NCI-H2171 (cell line): ENCODE results near the gene LRRIQ1.
"Not testable (repeated sequence)": the region's sequence is repeated elsewhere in the genome, so short reads cannot be mapped to it uniquely, and the experiment has no call there.

Source experiments
- DNase-seq: peaks from one replicate; lab custom pipeline; 2025; lab: John Stamatoyannopoulos, UW

Gene LRRIQ1, protein sequence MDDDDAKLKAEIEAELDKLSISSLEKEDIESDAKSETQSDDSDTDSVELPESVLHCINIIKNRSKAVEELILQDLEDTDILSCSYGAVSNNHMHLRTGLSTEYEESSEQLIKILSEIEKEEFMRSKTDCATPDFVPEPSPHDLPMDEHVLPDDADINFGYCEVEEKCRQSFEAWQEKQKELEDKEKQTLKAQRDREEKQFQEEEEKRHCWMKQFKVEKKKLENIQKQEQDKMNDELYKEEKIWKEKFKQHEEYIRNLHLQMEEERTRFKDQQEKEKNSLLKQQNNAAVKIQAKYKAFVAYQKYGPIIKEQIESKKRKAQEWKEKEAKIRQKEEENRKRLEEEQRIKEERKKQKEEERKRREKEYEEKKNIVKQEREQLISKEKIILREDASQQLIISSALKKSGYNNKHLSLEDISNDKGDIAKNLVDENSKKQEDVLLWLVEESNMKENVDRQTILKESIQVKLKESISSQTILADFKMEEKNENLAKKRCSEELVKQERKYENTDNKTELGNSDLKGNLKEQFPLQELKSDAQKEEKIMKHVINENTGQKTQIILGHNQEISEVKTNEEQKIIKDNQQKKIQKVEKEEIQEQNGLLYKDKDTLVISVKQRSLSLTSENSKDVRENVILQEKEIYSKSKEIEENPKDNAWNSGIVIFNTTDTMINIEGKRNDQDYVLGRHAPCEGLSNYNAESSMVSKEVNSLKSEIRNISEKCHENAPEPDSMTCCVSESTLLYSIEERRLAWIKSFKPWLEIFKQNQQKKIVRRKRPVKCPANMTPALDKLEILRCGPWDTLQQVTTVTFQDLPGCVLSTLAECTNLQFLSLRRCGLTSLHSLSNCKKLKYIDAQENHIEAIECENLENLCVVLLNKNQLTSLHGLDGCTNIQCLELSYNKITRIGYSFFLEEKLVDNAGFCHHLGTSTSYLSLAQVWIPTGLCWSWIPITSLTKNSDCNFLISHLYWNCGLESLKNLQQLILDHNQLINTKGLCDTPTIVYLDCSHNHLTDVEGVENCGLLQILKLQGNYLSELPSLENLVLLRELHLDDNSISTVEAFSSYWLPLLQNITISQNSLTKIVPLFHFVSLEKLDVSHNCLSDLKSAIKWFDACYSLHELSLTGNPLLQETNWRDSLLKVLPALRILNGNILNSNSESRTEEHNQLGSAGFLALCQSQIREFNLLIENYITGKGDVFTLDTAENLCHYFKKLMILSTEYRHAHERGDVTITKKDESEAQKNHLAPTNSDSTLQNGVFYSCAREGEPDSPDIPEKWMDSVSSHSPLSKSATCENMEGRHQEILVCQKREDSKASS (N-terminal part only)

DNA sequence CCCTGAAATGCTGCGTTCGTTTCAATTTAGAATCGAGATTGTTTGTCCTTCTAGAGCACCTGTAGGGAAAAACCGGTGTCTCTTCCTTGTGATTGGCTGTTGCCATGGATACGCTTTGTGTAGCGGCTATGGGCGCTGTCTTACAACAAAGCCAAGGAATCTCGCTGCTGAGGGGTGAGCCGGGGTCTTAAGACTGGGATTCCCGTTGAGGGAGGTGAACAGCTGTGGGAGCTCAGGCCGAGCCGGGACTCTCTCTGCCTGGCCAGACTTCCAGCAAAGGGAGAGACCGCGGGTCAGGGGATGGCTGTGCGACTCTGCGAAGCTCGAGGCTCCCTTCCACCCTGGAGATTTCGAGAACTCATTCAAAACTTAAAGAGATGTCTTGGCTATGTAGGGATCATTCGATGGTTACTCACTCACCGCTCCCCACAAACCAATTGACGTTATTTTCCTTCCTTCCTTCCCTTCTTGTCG, at the start of gene LRRIQ1, which contains the start of gene TSPAN19:
LRRIQ1 (plus strand) TSS at position 118 of the 474 bp plus-strand sequence. CDS start 1,826 bp downstream, outside the sequence.
TSPAN19 (minus strand) TSS at position 44 of the 474 bp plus-strand sequence. CDS start 6,331 bp downstream, outside the sequence.
- DNase-seq: peak; percentile 89

DNA sequence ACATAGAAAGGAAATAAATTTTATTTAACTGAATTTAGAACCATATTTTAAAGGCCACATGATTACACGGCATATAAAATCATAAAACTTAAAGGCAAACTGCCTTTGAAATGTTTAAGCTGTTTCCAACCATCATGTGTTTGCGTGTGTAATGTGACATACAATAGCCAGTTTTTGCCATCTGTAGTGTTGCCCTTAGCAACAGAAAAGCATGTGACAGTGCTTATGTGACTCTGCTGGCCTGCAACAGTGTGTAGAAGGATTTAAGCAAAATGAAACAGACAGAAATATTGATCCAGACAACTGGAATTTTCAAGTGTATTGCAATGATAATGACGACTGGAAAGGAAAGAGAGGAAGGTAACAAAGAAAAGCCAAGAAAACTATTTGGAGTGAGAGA, 49.6 kb upstream of the LRRIQ1 start:
- peak; percentile 38 for DNase-seq

DNA sequence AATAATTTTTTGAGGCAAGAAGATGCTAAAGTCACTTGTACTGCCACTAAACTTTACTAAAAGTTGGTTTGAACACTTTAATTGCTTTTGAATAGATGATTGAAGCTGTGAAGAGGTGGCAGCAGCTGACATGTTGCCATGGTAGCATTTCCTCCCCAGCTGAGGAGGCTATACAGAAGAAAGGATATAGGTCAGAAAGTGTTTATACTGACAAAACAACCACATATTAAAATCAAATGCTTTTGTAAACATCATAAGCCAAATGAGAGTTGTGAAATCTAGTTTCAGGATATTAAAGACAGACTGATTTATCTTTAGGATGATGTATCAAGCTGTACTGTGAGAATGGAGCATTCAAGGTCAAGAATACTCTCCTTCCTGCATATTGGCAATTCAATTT, 41.7 kb upstream of the LRRIQ1 start:
- no peak for DNase-seq

DNA sequence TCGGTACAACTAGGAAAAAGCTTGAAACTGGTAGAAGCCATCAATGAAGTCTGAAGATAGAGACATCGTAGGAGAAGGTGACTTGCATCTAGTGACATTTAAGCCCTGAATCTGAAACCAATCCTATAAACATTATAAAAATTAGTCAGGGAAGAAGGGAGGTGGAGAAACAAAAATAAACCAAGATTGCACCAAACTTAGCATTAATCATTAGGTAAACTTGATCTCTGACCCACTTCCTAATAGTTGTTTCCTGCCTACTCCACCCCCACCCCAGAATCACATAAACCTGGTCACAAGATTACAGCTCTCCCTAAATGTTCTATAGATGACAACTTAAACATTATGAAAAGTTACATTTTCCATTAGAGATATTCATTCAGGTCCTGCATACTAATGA, 40.5 kb upstream of the LRRIQ1 start:
- no peak for DNase-seq

DNA sequence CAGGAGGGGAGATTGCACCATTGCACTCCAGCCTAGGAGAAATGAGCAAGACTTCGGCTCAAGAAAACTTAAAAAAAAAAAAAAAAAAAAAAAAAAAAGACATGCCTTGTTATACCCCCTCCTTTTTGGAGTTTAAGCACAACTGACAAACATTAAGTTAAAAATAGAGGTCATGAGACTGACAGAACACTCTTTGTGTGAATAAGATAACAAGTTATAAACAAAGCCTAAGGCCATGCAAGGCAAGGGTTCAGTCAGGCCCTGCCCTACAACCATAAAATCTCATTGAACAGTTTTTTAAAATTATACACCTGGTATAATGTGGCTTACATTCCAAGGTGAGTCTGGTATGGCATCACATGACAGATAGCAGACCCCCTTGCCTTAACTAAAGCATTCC, 39.4 kb upstream of the LRRIQ1 start:
- DNase-seq: no peak

DNA sequence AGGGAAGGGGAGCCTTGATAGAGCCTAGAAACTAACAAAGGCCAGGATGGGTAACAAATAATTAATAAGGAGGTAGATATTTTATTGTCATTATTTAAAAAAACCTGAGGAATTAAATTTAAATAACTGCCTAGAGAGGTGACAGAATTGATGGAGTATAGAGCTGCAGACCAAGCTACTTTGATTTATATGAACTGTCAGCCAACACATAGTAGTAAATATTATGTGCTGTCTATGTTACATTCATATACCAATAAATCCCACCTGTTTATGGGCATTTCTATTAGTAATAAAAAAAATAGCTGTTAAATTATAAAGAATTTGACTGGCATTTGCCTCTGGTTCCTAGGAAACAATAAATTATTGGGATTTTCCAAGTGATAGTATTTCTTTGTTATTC, 37.8 kb upstream of the LRRIQ1 start:
- no peak for DNase-seq

DNA sequence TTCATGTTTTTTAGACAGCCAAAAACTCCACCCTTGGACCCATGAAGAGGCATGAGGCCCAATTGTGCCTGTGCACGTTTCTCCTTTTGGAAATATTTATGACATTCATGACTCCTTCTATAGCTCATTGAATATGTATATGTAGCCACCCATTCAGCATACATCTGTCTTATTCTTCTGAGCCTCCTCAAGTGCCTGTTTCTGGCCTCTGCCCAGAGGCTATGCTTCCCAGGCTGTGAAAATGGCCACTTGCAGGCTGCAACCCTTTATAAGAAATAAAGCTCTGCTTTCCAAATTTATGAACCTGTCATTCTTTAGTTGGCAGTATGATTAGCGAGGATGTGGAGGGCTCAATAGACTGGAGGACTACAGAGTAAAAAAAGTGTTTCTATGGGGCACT, 35.4 kb upstream of the LRRIQ1 start:
- no peak for DNase-seq

DNA sequence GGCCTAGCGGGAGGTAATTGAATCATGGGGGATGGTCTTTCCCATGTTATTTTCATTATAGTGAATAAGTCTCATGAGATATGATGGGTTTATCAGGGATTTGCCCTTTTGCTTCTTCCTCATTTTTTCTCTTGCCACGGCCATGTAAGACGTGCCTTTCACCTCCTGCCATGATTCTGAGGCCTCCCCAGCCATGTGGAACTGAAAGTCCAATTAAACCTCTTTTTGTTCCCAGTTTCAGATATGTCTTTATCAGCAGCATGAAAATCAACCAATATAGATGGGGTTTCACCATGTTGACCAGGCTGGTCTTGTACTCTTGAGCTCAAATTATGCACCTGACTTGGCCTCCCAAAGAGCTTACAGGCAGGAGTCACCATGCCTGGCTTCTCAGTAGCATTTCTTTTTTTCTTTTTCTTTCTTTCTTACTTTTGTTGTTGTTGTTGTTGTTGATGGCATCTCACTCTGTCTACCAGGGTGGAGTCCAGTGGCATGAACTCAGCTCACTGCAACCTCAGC, 33.3 kb upstream of the LRRIQ1 start:
- no peak for DNase-seq

DNA sequence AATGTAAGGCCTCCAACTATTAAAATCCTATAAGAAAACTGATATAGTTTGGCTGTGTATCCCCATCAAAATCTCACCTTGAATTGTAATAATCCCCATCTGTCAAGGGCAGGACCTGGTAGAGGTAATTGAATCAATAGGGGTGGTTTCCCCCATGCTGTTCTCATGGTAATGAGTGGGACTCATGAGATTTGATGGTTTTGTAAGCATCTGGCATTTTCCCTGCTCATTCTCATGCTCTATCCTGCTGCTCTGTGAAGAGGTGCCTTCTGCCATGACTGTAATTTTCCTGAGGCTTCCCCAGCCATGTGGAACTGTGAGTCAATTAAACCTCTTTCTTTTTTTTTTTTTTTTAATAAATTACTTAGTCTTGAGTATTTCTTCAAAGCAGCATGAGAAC, 31.9 kb upstream of the LRRIQ1 start:
- DNase-seq: peak; percentile 60

DNA sequence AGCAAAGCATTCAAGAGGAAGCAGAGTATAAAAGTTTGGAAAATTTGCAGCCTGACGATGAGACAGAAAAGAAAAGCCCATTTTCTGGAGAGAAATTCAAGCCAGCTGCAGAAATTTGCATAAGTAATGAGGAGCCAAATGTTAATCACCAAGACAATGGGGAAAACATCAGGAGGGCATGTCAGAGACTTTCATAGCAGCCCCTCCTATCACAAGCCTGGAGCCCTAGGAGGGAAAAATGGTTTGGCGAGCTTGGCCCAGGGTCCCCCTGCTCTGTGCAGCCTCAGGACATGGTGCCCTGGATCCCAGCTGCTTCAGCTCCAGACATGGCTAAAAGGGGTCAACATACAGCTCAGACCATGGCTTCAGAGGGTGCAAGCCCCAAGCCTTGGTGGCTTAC, 31.1 kb upstream of the LRRIQ1 start:
- not testable (repeated sequence) for DNase-seq

DNA sequence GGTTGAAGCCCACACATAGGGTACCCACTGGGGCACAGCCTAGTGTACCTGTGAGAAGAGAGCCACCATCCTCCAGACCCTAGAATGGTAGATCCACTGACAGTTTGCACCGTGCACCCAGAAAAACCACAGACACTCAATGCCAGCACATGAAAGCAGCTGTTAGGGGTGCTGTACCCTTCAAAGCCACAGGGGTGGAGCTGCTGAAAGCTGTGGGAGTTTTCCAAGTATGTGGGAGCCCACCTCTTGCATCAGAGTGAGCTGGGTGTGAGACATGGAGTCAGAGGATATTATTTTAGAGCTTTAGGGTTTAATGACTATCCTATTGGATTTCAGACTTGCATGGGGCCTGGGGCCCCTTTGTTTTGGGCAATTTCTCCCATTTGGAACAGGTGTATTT, 30.5 kb upstream of the LRRIQ1 start:
- DNase-seq: no peak

DNA sequence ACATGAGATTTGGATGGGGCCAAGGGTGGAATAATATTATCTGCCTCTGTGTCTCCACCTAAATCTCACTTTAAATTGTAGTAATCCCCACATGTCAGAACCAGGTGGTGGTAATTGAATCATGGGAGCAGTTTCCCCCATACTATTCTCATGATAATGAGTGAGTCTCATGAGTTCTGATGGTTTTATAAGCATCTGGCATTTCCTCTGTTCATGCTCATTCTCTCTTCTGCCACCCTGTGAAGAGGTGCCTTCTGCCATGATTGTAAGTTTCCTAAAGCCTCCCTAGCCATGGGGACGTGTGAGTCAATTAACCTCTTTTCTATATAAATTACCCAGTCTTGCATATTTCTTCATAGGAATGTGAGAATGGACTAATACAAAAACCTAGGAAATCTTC, 29.9 kb upstream of the LRRIQ1 start:
- no peak for DNase-seq

DNA sequence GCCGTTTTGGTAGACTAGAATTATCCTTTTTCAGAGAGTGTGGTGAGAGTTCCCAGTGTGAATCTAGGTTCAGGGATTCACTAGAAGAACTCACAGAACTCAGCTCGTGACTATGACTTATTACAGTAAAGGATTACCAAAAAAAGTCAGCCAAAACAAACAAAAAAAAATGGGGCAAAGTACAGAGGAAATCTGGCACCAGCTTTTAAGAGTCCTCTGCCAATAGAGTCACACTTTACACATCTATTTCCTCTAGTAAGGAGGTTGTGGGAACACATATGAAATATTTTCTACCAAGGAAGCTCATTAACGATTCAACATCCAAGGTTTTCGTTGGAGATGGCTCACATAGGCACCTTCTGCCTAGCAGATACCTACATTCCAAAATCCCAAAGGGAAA, 28.3 kb upstream of the LRRIQ1 start:
- DNase-seq: no peak

DNA sequence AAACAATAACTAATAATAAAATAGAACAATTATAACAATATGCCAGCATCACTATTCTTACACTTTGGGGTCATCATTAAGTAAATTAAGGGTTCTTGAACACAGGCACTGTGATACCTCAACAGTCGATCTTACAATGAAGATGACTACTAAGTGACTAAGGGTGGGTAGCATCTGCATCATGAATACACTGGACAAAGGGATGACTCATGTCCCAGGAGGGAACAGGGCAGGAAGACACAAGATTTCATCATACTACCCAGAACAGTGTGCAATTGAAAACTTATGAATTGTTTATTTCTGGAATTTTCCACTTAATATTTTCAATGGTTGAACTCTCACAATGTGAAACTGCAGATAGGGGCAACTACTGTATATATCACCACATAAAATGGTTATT, 19.7 kb upstream of the LRRIQ1 start:
- no peak for DNase-seq

DNA sequence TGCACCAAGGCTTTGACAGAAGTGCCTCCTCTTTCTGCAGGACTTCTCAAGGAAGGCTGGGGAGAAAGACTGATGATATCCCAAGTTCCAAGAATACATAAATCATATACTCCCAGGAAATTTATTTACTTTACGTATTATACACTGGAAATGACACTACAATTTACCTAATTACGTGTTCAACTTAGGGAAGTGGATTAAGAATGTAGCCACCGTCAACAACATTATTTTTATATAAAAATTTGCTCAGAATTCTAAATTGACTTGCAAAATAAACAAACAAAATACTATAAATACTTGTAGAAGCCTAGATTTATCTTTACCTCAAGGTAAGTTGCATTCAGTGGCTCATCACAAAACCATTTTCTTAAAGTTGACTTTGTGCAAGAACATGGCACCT, 19.0 kb upstream of the LRRIQ1 start:
- no peak for DNase-seq

DNA sequence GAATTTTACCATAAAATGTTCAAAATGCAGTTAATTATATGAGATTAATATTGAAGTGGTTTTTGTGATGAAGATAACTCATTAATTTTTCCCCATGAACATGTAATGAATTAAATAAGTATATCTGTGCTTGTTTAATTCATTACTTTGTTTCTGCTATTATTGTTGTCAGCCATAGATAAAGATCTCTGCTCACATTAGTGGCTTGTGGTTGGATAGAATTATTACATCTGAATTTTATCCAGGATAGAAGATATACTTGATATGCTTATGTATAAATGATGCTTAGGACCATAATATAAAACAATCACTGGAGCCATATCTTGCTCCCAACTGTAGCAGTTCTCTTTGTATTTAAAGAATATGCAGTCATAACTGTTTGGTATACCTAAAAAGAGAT, 18.5 kb upstream of the LRRIQ1 start:
- no peak for DNase-seq

DNA sequence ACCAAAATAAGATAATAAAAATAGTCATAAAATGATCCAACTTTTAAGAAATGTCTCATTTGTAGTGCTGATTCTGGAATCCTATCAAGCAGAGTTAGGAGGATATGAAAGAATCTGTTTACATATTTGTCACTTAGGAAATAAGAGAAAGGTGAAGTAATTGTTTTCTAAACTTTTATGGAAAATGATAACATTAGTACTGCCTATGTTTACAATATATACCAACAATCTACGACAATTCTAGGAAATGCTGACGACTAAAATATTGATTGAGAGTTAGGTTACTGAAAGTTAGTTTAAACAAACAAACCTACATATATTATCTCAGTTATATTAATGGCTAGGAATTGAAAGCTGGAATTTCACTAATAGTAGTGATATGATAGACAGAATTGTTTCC, 18.1 kb upstream of the LRRIQ1 start:
- no peak for DNase-seq

DNA sequence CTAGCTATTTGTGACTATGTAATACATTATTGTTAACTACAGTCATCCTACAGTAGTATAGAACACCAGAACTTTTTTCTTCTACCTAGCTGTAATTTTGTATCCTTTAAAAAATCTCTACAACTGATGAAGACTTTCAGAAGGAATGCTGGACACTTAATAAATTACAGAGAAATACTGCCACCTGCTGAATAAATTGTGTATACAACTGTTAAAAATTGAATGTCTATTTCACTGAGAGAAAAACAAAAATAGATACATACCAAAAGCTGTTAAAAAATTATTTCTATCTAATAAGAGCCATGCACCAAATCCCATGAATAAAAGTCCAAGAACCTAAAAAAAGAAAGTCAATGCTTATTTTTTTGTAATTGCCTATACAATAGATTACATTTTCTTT, 6.7 kb upstream of the LRRIQ1 start:
- peak; percentile 28 for DNase-seq

DNA sequence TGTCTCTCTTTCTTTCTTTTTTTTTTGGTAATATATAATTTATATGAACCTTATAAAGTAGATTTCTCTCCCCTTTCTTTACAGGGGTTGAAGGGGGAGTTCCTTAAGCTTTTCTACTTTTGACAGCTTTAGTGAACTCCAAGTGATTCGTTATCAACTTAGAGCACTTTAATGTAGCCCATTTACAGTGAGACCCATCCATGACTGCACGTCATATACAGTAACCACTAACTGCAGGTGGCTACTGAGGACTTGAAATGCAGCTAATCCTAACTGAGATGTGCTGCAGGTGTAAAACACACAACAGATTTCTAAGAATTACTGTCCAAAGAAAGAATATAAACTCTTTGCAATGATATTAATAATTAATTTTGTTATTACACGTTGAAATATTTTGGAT, 582 bp downstream of the LRRIQ1 start:
- no peak for DNase-seq

DNA sequence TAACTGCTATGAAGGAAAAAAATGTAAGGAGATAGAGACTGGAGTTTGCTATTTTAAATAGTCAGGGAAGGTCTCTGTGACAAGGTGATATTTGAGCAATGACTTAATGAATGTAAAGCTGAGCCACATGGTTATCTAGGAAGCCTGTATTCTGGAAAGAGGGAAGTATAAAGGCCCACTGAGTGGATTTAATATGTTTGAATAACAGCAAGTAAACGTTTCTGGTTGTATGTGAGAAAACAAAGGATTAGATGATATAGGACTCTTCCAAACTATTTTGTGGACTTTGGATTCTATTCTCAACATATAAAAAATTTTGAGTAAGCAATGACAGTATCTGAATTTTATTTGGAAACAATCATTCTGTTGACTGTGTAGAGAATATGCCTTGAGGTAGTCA, 5.2 kb downstream of the LRRIQ1 start:
- DNase-seq: no peak

DNA sequence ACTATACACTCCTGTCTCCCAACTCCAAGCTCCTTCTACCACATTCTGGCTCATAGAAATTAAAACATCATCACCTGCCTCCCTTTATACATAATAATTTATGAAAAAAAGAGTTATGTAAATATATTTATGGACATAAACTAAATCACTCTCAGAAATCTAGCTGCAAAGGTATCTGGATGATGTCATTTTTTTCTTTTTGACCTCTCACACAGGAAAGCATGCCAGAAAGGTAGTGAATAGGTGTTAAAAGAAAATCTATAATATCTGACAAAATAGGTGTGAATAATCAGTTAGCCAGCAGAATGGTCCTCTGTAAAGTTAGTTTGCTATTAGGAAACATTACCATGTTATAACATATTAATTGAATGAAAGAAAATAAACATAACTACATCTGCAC, 7.7 kb downstream of the LRRIQ1 start:
- DNase-seq: no peak
